ENCODE measurements around the gene FBXL19. TPM values are rescaled to one million over a fixed set of nuclear protein-coding genes. Genes with fewer than 3 reads are reported as not detected.

The FBXL19 gene
- total and polyA plus RNA-seq, 9 of the 15 experiments (the other 6 are each of a cell fraction or from before 2014, with no cell fraction given), result 0.13 to 48.0 (median 13.5) TPM; not detected in 1

GRCh38 chr16:30893744-30894539 is 29.4 kb upstream of the FBXL19 start, which contains the start of gene BCL7C (continued):
- TF ChIP-seq CBX2 (IDR thresholded peaks at IDR 0.05; ENCODE audit: insufficient read depth, low read length, poor library complexity, severe bottlenecking), result no peak
- TF ChIP-seq ZBTB26 (CRISPR knock-in tag; IDR thresholded peaks at IDR 0.05), result no peak
- TF ChIP-seq, protein P1, sequence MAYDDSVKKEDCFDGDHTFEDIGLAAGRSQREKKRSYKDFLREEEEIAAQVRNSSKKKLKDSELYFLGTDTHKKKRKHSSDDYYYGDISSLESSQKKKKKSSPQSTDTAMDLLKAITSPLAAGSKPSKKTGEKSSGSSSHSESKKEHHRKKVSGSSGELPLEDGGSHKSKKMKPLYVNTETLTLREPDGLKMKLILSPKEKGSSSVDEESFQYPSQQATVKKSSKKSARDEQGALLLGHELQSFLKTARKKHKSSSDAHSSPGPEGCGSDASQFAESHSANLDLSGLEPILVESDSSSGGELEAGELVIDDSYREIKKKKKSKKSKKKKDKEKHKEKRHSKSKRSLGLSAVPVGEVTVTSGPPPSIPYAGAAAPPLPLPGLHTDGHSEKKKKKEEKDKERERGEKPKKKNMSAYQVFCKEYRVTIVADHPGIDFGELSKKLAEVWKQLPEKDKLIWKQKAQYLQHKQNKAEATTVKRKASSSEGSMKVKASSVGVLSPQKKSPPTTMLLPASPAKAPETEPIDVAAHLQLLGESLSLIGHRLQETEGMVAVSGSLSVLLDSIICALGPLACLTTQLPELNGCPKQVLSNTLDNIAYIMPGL (CRISPR knock-in tag; IDR thresholded peaks at IDR 0.05), result peak; percentile 99
- TF ChIP-seq CCAR2 (IDR thresholded peaks at IDR 0.05; ENCODE audit: low read depth, low read length), result no peak
- peak; percentile 78 for TF ChIP-seq POLR2H (tag; IDR thresholded peaks at IDR 0.05; ENCODE audit: low read depth)
- no peak for TF ChIP-seq PKNOX1 (IDR thresholded peaks at IDR 0.05)
- peak; percentile 97 for TF ChIP-seq NR3C1 (CRISPR knock-in tag; IDR thresholded peaks at IDR 0.05)
- TF ChIP-seq ZNF224 (CRISPR knock-in tag; IDR thresholded peaks at IDR 0.05), result peak; percentile 84; the same call in 1 of the 2 replicates
- TF ChIP-seq PTBP1 (IDR thresholded peaks at IDR 0.05; ENCODE audit: low read depth, low read length), result no peak
- no peak for TF ChIP-seq TCF7 (IDR thresholded peaks at IDR 0.05; ENCODE audit: borderline replicate concordance)
- no peak for TF ChIP-seq ETS2 (tag; IDR thresholded peaks at IDR 0.05; ENCODE audit: borderline replicate concordance, poor library complexity, severe bottlenecking)
- TF ChIP-seq SIX5 (IDR thresholded peaks at IDR 0.05; ENCODE audit: borderline replicate concordance in 1 of 2, insufficient read depth in 1 of 2, low read depth in 1 of 2, low read length in 2 of 2), result no peak
- peak; percentile 69 for TF ChIP-seq SUPT5H (IDR thresholded peaks at IDR 0.05)
- no peak for TF ChIP-seq SETDB1 (IDR thresholded peaks at IDR 0.05; ENCODE audit: low read length)
- TF ChIP-seq XRCC5 (IDR thresholded peaks at IDR 0.05; ENCODE audit: low read depth, low read length), result no peak
- no peak for TF ChIP-seq EWSR1 (IDR thresholded peaks at IDR 0.05; ENCODE audit: borderline replicate concordance, low read depth, partially characterized antibody)

All from K562 (cell line).